ENCODE data around the gene GNG2. TPM values are rescaled to one million over a fixed set of nuclear protein-coding genes. Genes with fewer than 3 reads are reported as not detected.

GNG2 gene
- polyA plus RNA-seq, 1 of the 3 experiments (the other 2 are of a cell fraction) = 17.8 TPM

DNA sequence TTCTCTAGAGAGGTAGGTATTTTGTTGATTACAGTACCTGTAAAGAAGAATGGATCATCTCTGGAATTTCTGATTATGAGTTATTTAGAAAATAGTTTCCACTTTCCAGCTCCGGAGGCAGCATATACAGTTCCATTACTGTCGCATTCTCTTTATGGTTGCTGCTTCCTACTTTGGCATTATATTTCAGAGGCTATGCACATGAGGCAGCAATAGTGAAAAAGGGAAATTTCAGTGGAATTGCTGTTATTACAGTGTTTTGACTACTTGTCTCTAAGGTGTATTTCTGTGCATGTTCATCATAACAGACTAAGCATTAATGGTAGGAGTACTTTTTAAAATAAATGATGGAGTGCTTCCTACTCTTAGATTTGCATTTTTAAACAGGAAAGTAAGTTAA, 10.2 kb downstream of the GNG2 start (continued):
- TF ChIP-seq IRF3 (IDR thresholded peaks at IDR 0.05; ENCODE audit: low read depth, low read length) = no peak
- TF ChIP-seq, protein P1, sequence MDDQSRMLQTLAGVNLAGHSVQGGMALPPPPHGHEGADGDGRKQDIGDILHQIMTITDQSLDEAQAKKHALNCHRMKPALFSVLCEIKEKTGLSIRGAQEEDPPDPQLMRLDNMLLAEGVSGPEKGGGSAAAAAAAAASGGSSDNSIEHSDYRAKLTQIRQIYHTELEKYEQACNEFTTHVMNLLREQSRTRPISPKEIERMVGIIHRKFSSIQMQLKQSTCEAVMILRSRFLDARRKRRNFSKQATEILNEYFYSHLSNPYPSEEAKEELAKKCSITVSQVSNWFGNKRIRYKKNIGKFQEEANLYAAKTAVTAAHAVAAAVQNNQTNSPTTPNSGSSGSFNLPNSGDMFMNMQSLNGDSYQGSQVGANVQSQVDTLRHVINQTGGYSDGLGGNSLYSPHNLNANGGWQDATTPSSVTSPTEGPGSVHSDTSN (IDR thresholded peaks at IDR 0.05) = no peak
- TF ChIP-seq TEAD4 (IDR thresholded peaks at IDR 0.05; ENCODE audit: borderline replicate concordance, insufficient read depth) = no peak
- no peak for TF ChIP-seq MXI1 (IDR thresholded peaks at IDR 0.05; ENCODE audit: low read depth, low read length)
- no peak for TF ChIP-seq SMC3 (IDR thresholded peaks at IDR 0.05; ENCODE audit: low read depth, low read length)

- ChIA-PET POLR2A (interaction anchor here (0.5 kb wide), 1 partner anchor 632 kb away, joined by 3 read pairs; the partner anchor contains the start of gene TMX1), CTCF (interaction anchor here (1.0 to 1.8 kb wide), 2 partner anchors 18 to 107 kb away, joined by 3 to 8 read pairs; no protein-coding TSS in a partner anchor)
- WGBS (ENCODE audit: low lambda C conversion rate) = 52% methylated on average over 2 of the region's 2 CpGs
Observed at GRCh38 chr14:51871846-51872245, 11.4 kb downstream of the GNG2 start.

GRCh38 chr14:51872396-51872795, 12.0 kb downstream of the GNG2 start:
- Histone ChIP-seq H4K20me1 (ENCODE audit: insufficient read depth) (no peaks in the 10 kb centered on the region), H3K27me3 (ENCODE audit: insufficient read depth) (no peaks in the 10 kb centered on the region), H2AFZ (ENCODE audit: low read depth) (no peak overlapping the region), H3K36me3 (replicated peaks in 1 of 2; ENCODE audit: control insufficient read depth in 1 of 2, insufficient read depth in 2 of 2, low read length in 1 of 2) (no peaks in the 10 kb centered on the region), H3K4me2 (no peak overlapping the region), H3F3A (replicated peaks; ENCODE audit: insufficient read depth) (peaks cover 7% of the 10 kb centered on the region), H3K9ac (no peak overlapping the region), H3K79me2 (ENCODE audit: insufficient read depth) (peaks cover 60% of the 10 kb centered on the region), H3K4me3 (ENCODE audit: low read depth in 2 of 2, low read length in 1 of 2) (no peak overlapping the region), H3K4me1 (ENCODE audit: control insufficient read depth in 1 of 2, insufficient read depth in 2 of 2, low read depth in 1 of 2, low read length in 1 of 2) (peaks cover 8 to 45% of the 10 kb centered on the region in 2 experiments; a peak in 2 of 4 replicates), H3K9me3 (no peaks in the 10 kb centered on the region), H3K9me2 (no peaks in the 10 kb centered on the region), H3K27ac (ENCODE audit: low read depth in 2 of 2, low read length in 1 of 2) (peak overlapping the region; percentile 84 to 86; a peak in 3 of 4 replicates)
- POLR2A ChIA-PET = interaction anchor here (0.5 kb wide), 1 partner anchor 632 kb away, joined by 3 read pairs; the partner anchor contains the start of gene TMX1
- peak; percentile 13 for DNase-seq
- CTCF ChIA-PET = interaction anchor here (0.8 to 1.0 kb wide), 2 partner anchors 17 to 106 kb away, joined by 3 read pairs; no protein-coding TSS in a partner anchor
- 81% methylated on average over 3 of the region's 3 CpGs for WGBS (ENCODE audit: low lambda C conversion rate)
- TF ChIP-seq ELF1 (IDR thresholded peaks at IDR 0.05) (no peak), MXI1 (IDR thresholded peaks at IDR 0.05; ENCODE audit: low read depth, low read length) (no peak; the same call in 1 of the 2 replicates), NFIC (IDR thresholded peaks at IDR 0.05; ENCODE audit: borderline replicate concordance) (no peak), RCOR1 (IDR thresholded peaks at IDR 0.05; ENCODE audit: low read length) (no peak), FOXM1 (IDR thresholded peaks at IDR 0.05; ENCODE audit: low read depth) (no peak), TAF1 (IDR thresholded peaks at IDR 0.05; ENCODE audit: borderline replicate concordance, low read depth, low read length) (no peak), RAD21 (IDR thresholded peaks at IDR 0.05; ENCODE audit: low read length) (no peak), CHD2 (IDR thresholded peaks at IDR 0.05; ENCODE audit: low read length, partially characterized antibody) (no peak), YY1 (IDR thresholded peaks at IDR 0.05; ENCODE audit: low read depth) (no peak), SMC3 (IDR thresholded peaks at IDR 0.05; ENCODE audit: low read depth, low read length) (no peak), TEAD4 (IDR thresholded peaks at IDR 0.05; ENCODE audit: borderline replicate concordance, insufficient read depth) (no peak), FOSL2 (IDR thresholded peaks at IDR 0.05; ENCODE audit: borderline replicate concordance, low read depth) (no peak), RXRA (IDR thresholded peaks at IDR 0.05; ENCODE audit: borderline replicate concordance, low read depth) (no peak), GABPA (IDR thresholded peaks at IDR 0.05; ENCODE audit: low read depth) (no peak)
- TF ChIP-seq, protein P2, sequence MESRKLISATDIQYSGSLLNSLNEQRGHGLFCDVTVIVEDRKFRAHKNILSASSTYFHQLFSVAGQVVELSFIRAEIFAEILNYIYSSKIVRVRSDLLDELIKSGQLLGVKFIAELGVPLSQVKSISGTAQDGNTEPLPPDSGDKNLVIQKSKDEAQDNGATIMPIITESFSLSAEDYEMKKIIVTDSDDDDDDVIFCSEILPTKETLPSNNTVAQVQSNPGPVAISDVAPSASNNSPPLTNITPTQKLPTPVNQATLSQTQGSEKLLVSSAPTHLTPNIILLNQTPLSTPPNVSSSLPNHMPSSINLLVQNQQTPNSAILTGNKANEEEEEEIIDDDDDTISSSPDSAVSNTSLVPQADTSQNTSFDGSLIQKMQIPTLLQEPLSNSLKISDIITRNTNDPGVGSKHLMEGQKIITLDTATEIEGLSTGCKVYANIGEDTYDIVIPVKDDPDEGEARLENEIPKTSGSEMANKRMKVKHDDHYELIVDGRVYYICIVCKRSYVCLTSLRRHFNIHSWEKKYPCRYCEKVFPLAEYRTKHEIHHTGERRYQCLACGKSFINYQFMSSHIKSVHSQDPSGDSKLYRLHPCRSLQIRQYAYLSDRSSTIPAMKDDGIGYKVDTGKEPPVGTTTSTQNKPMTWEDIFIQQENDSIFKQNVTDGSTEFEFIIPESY (IDR thresholded peaks at IDR 0.05; ENCODE audit: borderline replicate concordance, low read depth) = no peak
- TF ChIP-seq, protein P3, sequence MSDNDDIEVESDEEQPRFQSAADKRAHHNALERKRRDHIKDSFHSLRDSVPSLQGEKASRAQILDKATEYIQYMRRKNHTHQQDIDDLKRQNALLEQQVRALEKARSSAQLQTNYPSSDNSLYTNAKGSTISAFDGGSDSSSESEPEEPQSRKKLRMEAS (IDR thresholded peaks at IDR 0.05; ENCODE audit: low read depth) = no peak
- TF ChIP-seq, protein P1 (IDR thresholded peaks at IDR 0.05) = no peak

More at GRCh38 chr14:51871846-51872245, 11.4 kb downstream of the GNG2 start:
- peaks cover 61% of the 10 kb centered on the region for H3K79me2 ChIP-seq (ENCODE audit: insufficient read depth)
- H2AFZ ChIP-seq (ENCODE audit: low read depth) = no peak overlapping the region
- no peak for DNase-seq
- H3K9me2 ChIP-seq = no peaks in the 10 kb centered on the region
- H4K20me1 ChIP-seq (ENCODE audit: insufficient read depth) = no peaks in the 10 kb centered on the region
- H3K27me3 ChIP-seq (ENCODE audit: insufficient read depth) = no peaks in the 10 kb centered on the region
- peaks cover 7% of the 10 kb centered on the region for H3F3A ChIP-seq (replicated peaks; ENCODE audit: insufficient read depth)
- H3K4me2 ChIP-seq = no peak overlapping the region
- peak overlapping the region; percentile 36 to 86; a peak in 2 of 4 replicates for H3K27ac ChIP-seq (ENCODE audit: low read depth in 2 of 2, low read length in 1 of 2)
- no peaks in the 10 kb centered on the region for H3K9me3 ChIP-seq
- H3K4me1 ChIP-seq (ENCODE audit: control insufficient read depth in 1 of 2, insufficient read depth in 2 of 2, low read depth in 1 of 2, low read length in 1 of 2) = peaks cover 8 to 44% of the 10 kb centered on the region in 2 experiments; a peak in 2 of 4 replicates
- TF ChIP-seq YY1 (IDR thresholded peaks at IDR 0.05; ENCODE audit: low read depth) (no peak), SIN3A (IDR thresholded peaks at IDR 0.05; ENCODE audit: borderline replicate concordance, low read depth, low read length) (no peak), MXI1 (IDR thresholded peaks at IDR 0.05; ENCODE audit: low read depth, low read length) (no peak), TAF1 (IDR thresholded peaks at IDR 0.05; ENCODE audit: borderline replicate concordance, low read depth, low read length) (no peak), GABPA (IDR thresholded peaks at IDR 0.05; ENCODE audit: low read depth) (no peak)
- no peak overlapping the region for H3K9ac ChIP-seq
- H3K4me3 ChIP-seq (ENCODE audit: low read depth in 2 of 2, low read length in 1 of 2) = no peak overlapping the region
- H3K36me3 ChIP-seq (replicated peaks in 1 of 2; ENCODE audit: control insufficient read depth in 1 of 2, insufficient read depth in 2 of 2, low read length in 1 of 2) = no peaks in the 10 kb centered on the region

Measured in SK-N-SH (cell line).